ENCODE results near the gene NHERF1.

Gene NHERF1

DNA sequence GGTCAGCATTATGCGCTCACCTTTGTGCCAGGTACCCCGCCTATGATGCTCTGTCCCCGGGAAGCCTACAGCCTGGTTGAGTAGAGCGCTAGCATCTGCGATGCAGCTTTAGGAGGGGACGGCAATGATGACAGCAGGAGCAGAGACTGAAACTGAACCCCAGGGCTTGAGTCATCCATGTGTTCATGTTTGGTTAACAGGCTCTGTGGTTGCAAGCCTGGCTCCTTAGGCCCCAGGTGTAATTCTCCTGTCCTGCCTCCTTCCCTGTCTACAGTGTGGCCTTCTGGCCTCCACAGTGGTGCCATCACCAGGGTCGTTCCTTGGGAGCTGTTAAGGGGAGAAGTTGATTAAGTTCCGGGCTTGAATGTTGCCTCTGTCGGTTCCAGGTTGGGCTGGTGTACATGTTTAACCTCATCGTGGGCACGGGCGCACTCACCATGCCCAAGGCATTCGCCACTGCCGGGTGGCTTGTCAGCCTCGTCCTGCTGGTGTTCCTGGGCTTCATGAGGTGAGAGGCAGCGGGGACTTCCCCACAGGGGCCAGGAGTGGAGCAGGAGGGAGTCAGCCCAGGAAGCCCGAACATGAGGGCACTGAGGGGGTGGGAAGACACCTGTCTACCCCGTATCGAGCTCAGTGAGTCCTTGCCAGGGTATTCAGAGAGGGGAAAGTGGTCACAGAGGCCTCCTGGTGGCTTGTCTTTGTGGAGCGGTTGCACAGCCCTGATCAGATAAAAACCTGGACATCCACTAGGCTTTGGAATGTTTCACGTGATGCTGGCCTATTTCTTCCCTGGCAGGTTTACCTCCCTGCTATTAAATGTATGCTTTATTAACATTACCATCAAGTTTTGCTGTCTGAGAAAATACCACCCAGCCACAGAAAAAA lies 36.9 kb downstream of the NHERF1 start:
- TF ChIP-seq, protein P1, sequence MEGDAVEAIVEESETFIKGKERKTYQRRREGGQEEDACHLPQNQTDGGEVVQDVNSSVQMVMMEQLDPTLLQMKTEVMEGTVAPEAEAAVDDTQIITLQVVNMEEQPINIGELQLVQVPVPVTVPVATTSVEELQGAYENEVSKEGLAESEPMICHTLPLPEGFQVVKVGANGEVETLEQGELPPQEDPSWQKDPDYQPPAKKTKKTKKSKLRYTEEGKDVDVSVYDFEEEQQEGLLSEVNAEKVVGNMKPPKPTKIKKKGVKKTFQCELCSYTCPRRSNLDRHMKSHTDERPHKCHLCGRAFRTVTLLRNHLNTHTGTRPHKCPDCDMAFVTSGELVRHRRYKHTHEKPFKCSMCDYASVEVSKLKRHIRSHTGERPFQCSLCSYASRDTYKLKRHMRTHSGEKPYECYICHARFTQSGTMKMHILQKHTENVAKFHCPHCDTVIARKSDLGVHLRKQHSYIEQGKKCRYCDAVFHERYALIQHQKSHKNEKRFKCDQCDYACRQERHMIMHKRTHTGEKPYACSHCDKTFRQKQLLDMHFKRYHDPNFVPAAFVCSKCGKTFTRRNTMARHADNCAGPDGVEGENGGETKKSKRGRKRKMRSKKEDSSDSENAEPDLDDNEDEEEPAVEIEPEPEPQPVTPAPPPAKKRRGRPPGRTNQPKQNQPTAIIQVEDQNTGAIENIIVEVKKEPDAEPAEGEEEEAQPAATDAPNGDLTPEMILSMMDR (IDR thresholded peaks at IDR 0.05; ENCODE audit: low read depth, low read length): no peak
- H3K4me3 ChIP-seq (ENCODE audit: low read depth, low read length): no peak overlapping the region

DNA sequence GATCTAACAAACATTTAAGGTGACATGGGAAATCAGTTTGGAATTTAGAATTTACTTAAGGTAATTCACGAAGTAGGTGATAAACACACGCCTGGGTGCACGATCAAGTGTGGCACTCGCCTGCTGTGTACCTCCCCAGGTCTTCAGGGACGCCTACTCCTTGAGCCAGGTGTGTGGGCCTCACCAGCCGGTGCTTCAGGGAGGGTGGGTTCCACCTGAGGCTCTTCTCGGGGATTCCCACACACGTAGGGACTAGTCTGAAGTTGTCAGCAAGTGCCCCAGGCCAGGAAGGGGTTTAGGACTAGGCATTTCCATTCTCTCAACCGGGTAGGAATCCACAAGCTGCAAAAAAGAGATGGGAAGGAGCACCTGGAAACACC lies 37.5 kb downstream of the NHERF1 start:
- TF ChIP-seq, protein P1 (IDR thresholded peaks at IDR 0.05; ENCODE audit: low read depth, low read length): no peak
- no peak overlapping the region for H3K4me3 ChIP-seq (ENCODE audit: low read depth, low read length)

DNA sequence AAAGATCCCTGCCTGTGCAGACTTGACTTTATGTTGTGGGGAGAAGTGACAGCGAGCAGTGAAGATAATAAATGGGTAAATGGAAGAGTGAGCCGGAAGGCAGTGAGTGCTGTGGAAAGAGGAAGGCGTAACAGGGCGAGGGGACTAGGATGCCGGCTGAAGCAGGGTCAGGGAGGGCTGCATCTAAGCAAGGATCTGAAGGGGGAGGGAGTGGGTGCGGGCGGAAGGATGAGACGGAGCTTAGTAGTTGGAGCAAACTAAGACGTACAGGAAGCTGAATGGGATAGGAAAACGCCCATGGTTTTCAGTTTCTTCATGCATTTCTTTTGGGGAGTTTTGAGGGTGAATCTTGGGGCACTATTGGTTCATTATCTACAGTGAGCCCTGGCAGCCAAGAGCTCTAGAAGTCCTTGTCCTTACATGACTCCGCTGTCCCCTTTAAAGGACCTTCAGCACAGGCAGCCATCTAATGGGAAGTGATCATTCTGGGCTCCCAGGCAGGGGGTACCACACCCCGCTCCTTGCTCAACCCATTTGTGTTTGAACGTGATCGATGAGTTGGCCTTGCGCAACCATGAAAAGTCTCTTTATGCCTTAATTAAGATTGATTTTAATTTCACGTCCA lies 38.1 kb downstream of the NHERF1 start:
- no peak overlapping the region for H3K4me3 ChIP-seq (ENCODE audit: low read depth, low read length)
- TF ChIP-seq, protein P1 (IDR thresholded peaks at IDR 0.05; ENCODE audit: low read depth, low read length): no peak

DNA sequence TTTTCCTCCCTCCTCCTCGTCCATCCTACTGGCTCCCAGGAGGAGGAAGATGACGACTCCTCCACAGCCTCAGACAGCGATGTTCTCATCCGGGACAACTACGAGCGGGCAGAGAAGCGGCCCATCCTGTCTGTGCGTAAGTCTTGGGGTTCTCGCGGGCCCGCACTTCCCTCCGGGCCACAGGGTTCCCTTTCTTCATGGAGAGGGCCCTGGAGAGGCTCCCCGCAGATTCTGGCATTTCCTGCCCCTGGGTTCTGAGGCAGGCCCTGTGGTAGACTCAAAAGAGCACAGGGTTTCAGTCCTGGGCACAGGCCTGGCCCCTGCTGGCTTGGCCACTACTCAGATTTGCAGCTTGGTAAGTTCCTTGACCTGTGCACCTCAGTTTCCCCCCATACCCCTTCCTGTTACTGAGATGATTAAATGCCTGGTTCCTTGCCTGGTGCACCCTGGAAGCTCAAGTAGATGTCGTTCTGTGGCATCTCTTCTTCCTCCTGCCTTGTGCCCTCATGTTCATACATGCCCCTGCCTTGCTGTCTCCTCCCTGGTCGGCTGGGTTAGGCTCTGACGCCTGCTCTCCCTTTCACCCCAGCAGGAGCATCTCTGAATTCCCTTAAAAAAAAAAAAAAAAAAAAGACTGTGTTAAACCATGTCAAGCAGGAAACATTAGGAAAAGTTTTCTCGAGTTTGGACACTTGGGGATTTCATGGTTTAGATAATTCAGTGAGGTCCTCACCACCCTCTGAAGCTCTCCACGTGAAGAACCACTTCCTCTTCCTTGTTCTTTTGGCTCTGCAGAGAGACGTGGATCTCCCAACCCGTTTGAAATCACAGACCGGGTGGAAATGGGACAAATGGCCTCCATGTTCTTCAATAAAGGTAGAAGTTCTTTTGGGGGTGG lies 42.0 kb downstream of the NHERF1 start:
- H3K4me3 ChIP-seq (ENCODE audit: low read depth, low read length): no peak overlapping the region
- TF ChIP-seq, protein P1 (IDR thresholded peaks at IDR 0.05; ENCODE audit: low read depth, low read length): no peak

DNA sequence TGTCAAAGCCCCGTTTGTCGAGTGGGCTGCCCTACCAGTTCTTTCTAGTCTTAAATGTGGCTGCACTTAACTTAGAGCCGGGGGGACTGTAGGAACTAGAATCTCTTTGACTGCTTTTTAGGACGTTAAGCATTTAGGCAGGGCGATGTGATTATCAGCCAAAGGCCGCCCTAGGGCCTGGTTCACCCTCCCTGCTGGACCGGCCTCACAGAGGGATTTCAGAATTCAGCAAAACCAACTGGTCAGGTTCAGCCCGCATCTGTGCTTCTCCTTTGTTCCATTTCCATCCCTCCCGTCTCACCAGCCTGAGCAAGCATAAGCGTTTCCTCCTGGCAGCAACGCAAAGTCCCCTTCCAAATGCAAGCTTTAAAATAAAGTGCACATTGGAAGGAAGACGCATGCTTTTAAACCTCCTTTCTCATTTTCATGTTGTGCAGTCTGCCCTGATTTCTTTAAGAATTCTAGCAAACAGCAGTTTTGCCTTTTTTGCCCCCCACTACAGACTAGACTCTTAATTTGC lies 44.2 kb downstream of the NHERF1 start:
- TF ChIP-seq, protein P1 (IDR thresholded peaks at IDR 0.05; ENCODE audit: low read depth, low read length): no peak
- H3K4me3 ChIP-seq (ENCODE audit: low read depth, low read length): no peak overlapping the region

DNA sequence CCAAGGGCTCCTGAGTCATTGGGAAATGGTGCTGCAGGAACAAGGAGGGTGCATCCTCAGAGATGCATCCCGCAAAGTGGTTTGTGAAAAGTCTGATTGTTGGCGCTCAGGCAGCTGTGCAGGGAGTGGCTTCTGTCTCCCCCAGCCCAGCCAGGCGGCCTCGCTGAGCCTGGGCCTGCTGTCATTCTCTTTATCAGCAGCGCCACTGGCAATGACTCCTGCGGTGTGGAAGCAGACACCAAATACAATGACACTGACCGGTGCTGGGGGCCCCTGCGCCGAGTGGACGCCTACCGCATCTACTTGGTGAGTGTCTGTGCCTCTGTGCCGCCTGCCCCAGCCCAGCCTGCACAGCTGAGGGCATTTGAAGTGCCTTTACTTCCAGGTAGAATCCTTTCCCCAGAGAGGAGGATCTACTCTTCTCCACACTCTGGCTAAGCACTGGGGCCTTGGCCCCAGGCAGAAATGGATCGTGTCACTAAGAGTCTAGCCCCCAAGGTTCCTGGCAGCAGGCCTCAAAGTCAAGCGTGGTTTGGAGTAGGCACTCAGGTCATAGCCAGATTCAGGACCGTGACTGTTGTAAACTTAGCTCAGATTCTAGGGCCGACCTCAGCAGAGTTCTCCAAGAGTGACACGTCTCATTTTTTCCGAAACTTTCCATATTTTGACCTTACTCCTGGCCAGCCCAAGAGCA lies 47.0 kb downstream of the NHERF1 start:
- no peak overlapping the region for H3K4me3 ChIP-seq (ENCODE audit: low read depth, low read length)
- TF ChIP-seq, protein P1 (IDR thresholded peaks at IDR 0.05; ENCODE audit: low read depth, low read length): no peak
